22Rv1 (cell line): ENCODE data around the gene TNFRSF8.
"Not testable (repeated sequence)": the region's sequence is repeated elsewhere in the genome, so short reads cannot be mapped to it uniquely, and the experiment has no call there.

ENCODE experiments used
- H3K27ac ChIP-seq: fragments of 450-650 bp; 2 replicates; pipeline ENCODE4 v1.5.1; 2017
- ZFX ChIP-seq: fragments of 450-650 bp; IDR thresholded peaks from 2 replicates; pipeline ENCODE4 v1.6.1; 2017; ENCODE audit warnings: antibody characterized with exemption, borderline replicate concordance
- TF ChIP-seq, protein P1 (sequence below): fragments of 450-650 bp; IDR thresholded peaks from 2 replicates; pipeline ENCODE4 v1.5.1; 2017; ENCODE audit warnings: mild to moderate bottlenecking

TNFRSF8 gene

GRCh38 chr1:12039164-12039525, 24.0 kb upstream of the TNFRSF8 start:
- H3K27ac ChIP-seq = no peak overlapping the region

GRCh38 chr1:12039824-12040456, 23.2 kb upstream of the TNFRSF8 start:
- not testable (repeated sequence) for H3K27ac ChIP-seq

More at GRCh38 chr1:12039164-12039525, 24.0 kb upstream of the TNFRSF8 start:
- TF ChIP-seq, protein P1, sequence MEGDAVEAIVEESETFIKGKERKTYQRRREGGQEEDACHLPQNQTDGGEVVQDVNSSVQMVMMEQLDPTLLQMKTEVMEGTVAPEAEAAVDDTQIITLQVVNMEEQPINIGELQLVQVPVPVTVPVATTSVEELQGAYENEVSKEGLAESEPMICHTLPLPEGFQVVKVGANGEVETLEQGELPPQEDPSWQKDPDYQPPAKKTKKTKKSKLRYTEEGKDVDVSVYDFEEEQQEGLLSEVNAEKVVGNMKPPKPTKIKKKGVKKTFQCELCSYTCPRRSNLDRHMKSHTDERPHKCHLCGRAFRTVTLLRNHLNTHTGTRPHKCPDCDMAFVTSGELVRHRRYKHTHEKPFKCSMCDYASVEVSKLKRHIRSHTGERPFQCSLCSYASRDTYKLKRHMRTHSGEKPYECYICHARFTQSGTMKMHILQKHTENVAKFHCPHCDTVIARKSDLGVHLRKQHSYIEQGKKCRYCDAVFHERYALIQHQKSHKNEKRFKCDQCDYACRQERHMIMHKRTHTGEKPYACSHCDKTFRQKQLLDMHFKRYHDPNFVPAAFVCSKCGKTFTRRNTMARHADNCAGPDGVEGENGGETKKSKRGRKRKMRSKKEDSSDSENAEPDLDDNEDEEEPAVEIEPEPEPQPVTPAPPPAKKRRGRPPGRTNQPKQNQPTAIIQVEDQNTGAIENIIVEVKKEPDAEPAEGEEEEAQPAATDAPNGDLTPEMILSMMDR = no peak
- TF ChIP-seq ZFX = no peak

DNA sequence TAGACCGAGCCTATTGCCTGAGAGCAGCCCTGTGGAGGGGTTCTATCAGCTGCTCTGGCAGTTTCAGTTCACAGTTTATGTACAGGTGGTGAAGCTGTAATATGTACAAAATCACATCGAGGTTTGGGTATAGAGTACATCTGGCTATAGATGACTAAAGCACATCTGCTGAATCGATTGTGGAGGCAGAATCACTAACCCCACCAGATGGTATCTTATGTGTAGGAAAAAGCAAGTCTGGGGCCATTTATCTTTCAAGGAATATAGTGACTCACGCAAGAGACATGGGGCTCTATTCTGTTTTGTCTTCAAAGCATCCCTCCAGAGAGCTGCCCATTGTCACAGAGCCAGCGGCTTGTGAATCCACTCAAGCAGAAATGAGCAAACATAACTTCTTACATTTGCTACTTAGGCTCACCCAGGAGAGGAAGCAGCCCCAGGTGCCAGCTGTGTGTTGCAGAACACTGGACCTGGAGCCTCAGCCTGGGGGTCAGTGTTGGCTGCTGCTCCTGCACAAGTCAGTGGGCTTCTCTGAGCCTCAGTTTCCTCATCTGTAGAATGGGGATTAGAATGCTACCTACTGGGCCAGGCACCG, 22.5 kb upstream of the TNFRSF8 start:
- TF ChIP-seq ZFX = no peak
- H3K27ac ChIP-seq = no peak overlapping the region

- not testable (repeated sequence) for H3K27ac ChIP-seq
Observed at GRCh38 chr1:12044187-12044877, 18.8 kb upstream of the TNFRSF8 start.

GRCh38 chr1:12046749-12047119, 16.4 kb upstream of the TNFRSF8 start:
- TF ChIP-seq, protein P1 = no peak
- no peak for TF ChIP-seq ZFX
- no peak overlapping the region for H3K27ac ChIP-seq

DNA sequence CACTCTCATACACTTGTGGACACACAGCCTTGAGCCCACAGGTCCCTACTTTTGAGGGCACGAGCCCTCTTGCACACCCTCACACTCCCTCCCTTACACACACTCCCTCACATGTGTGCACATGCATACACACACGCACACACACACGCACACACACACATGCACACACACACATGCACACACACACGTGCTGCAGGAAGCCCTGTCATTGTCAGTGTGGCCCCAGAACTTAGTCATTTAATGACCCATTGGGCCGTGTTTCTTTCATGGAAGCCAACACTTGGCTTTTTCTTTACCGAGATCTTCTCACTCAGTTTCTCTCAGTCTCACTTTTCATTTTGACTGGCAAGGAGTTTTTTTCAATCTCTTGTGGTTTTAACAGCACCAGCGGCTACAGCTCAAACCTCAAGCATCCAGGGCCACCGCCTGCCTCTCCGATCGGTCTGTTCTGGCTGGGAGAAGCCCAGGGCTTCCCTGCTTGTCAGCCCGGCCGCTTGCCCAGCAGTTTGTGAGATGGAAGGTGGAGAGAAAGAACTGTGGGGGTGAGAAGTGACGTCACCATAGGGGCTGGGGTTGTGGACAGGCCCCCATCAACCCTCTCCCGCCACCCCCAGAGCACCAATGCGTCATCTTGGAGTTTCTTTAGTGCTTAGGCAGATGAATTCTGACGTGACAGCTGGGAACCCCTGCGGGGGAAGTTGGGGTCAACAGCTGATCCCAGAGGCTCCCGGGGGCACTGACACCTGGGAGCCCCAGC, 15.8 kb upstream of the TNFRSF8 start:
- no peak overlapping the region for H3K27ac ChIP-seq
- TF ChIP-seq ZFX = no peak
- TF ChIP-seq, protein P1 = no peak

- H3K27ac ChIP-seq = no peak overlapping the region
- TF ChIP-seq ZFX = no peak
- TF ChIP-seq, protein P1 = no peak
Observed at GRCh38 chr1:12048372-12048771, 14.7 kb upstream of the TNFRSF8 start.

DNA sequence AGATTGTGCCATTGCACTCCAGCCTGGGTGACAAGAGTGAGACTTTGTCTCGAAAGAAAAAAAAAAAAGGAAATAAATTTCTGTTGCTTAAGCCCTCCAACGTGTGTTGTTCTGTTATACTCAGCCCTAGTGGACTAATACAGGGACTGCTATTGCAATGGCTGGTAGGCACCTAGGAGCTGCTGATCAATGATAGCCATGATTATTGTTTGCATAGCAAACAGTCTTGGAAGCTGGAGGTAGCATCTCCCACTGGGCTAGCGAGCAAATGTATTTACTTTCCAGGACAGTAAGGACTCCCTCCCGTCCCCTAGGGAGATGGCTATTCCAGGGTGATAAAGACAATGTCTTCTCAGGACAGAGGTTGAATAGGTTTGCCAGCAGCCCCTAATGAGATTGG, 13.5 kb upstream of the TNFRSF8 start:
- TF ChIP-seq, protein P1 = peak; percentile 19
- TF ChIP-seq ZFX = no peak
- no peak overlapping the region for H3K27ac ChIP-seq
